GM13977 (cell line): ENCODE measurements around the gene RIT1.

Experiments
- DNase-seq: peaks from one replicate; pipeline ENCODE4 v3.0.0; 2012; ENCODE audit warnings: low spot score
- CTCF ChIP-seq: IDR thresholded peaks from 2 replicates; pipeline ENCODE4 v1.5.1; 2012; ENCODE audit warnings: mild to moderate bottlenecking, control low read depth; ENCODE audit not compliant: insufficient read depth; ENCODE audit errors: extremely low read depth, missing control alignments
- in situ Hi-C: fragments of 300-500 bp; cut with MboI; formaldehyde crosslinking; loops from one replicate; pipeline ENCODE4 v1.12.0; 2022; ENCODE audit warnings: low sequenced_read_pairs, low pct_unique_long_range_greater_than_20kb, mixed read lengths, inconsistent platforms; ENCODE audit not compliant: unreplicated experiment

The RIT1 gene

GRCh38 chr1:155941845-155942531, 30.8 kb upstream of the RIT1 start:
- no peak for TF ChIP-seq CTCF
- no peak for DNase-seq
- in situ Hi-C loops = no loop called here

GRCh38 chr1:155940993-155941844, 30.1 kb upstream of the RIT1 start, which contains the start of gene RXFP4:
Gene RXFP4 (plus strand): TSS chr1:155941638. CDS start chr1:155941710, 72 bp downstream.
- in situ Hi-C loops = no loop called here
- peak; percentile 30 for DNase-seq
- no peak for TF ChIP-seq CTCF

- in situ Hi-C loops = no loop called here
- no peak for TF ChIP-seq CTCF
- DNase-seq = no peak
Measured at GRCh38 chr1:155940482-155940992, 29.4 kb upstream of the RIT1 start.

GRCh38 chr1:155938220-155938627, 27.1 kb upstream of the RIT1 start:
- in situ Hi-C loops = loop anchor here (5.0 kb wide), 1 partner anchor 54 kb away; no protein-coding TSS in a partner anchor

GRCh38 chr1:155934936-155935590, 23.9 kb upstream of the RIT1 start:
- in situ Hi-C loops = loop anchor here (5.0 kb wide), 1 partner anchor 57 kb away; no protein-coding TSS in a partner anchor
- no peak for DNase-seq
- no peak for TF ChIP-seq CTCF

More at GRCh38 chr1:155938220-155938627, 27.1 kb upstream of the RIT1 start:
- peak; percentile 80 for TF ChIP-seq CTCF
- DNase-seq = peak; percentile 73

- in situ Hi-C loops = no loop called here
- no peak for TF ChIP-seq CTCF
- DNase-seq = peak; percentile 92
Measured at GRCh38 chr1:155934097-155934935, 23.2 kb upstream of the RIT1 start, which contains the start of gene KHDC4. Gene KHDC4 (minus strand): TSS chr1:155934413. CDS start chr1:155934373, 40 bp downstream.
